ENCODE data around the gene TMEM9. TPM values are rescaled to one million over a fixed set of nuclear protein-coding genes. Genes with fewer than 3 reads are reported as not detected.

Gene TMEM9
- total and polyA plus RNA-seq, 10 of the 15 experiments (the other 5 are each of a cell fraction or from before 2014, with no cell fraction given), result 7.2 to 46.1 (median 17.3) TPM

DNA sequence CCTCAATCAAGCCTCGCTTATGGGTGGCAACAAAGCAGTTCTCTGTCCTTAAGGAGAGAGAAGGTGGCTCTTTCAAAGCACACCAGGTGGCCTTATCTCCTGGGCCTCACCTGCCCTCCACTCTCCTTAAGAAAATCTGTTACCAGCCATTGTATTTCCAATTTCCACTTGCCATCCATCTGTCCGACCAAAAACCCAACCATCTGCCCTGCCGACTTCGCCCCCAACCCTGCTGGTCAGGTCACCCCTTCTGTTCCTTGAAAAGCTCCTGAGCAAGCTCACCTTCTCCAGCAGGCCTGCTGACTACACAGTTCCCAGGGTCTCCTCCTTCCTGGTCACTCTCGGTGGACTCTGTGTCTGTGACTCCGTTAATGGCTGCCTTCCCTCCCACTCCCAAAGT lies 35.7 kb upstream of the TMEM9 start (continued):
- TF ChIP-seq ETV6 (conservative IDR thresholded peaks at IDR 0.05 in 1 of 2, IDR thresholded peaks at IDR 0.05 in 1 of 2; ENCODE audit: borderline replicate concordance in 1 of 2, low read depth in 1 of 2) (no peak), SKIL (IDR thresholded peaks at IDR 0.05; ENCODE audit: low read depth, poor library complexity, severe bottlenecking) (no peak)

- ATAC-seq (no peak), FAIRE-seq (no peak), DNase-seq (ENCODE audit: low read depth, low spot score) (no peak)
- intact Hi-C loops (cut with micrococcal nuclease; ENCODE audit: unreplicated experiment) (no loop called here), in situ Hi-C loops (cut with MboI) (no loop called here)
- BruUV-seq (replicated peaks), result no TSS peak
- H3K4me1 ChIP-seq (ENCODE audit: control insufficient read depth, insufficient read depth, low read length), result no peaks in the 10 kb centered on the region
- H3K9ac ChIP-seq (ENCODE audit: control insufficient read depth, insufficient read depth, low read length), result no peak overlapping the region
- no peaks in the 10 kb centered on the region for H3K9me3 ChIP-seq (replicated peaks; ENCODE audit: control insufficient read depth, insufficient read depth, low read length)
- ChIA-PET CTCF (no interaction called here), SMC1A (ENCODE audit: uncharacterized antibody, unreplicated experiment) (no interaction called here), RAD21 (ENCODE audit: unreplicated experiment) (no interaction called here), POLR2A (no interaction called here)
- H3K4me3 ChIP-seq, result no peak overlapping the region
- peaks cover 0 to 7% of the 10 kb centered on the region in 2 experiments for H3K27me3 ChIP-seq (replicated peaks in 1 of 2; ENCODE audit: control insufficient read depth in 2 of 2, insufficient read depth in 2 of 2, low read length in 1 of 2)
- 0% methylated on average over 2 of the region's 2 CpGs for WGBS (ENCODE audit: insufficient coverage, insufficient replicate concordance, low lambda C conversion rate, missing lambda C conversion rate)
- no peak overlapping the region for H2AFZ ChIP-seq (ENCODE audit: control insufficient read depth, low read depth, low read length)
- H3K27ac ChIP-seq (ENCODE audit: control insufficient read depth, insufficient read depth), result no peak overlapping the region
- H3K79me2 ChIP-seq (ENCODE audit: control insufficient read depth, insufficient read depth, low read length), result no peaks in the 10 kb centered on the region
- H4K20me1 ChIP-seq (ENCODE audit: control insufficient read depth, insufficient read depth), result no peaks in the 10 kb centered on the region
- TF ChIP-seq IKZF1 (conservative IDR thresholded peaks at IDR 0.05), result no peak
- H3K4me2 ChIP-seq (ENCODE audit: control insufficient read depth, insufficient read depth), result no peak overlapping the region
- no peaks in the 10 kb centered on the region for H3K36me3 ChIP-seq (ENCODE audit: control insufficient read depth in 2 of 2, insufficient read depth in 2 of 2, low read length in 1 of 2)
Measured at GRCh38 chr1:201189085-201189484, 34.8 kb upstream of the TMEM9 start.

- Histone ChIP-seq H3K36me3 (ENCODE audit: control insufficient read depth in 2 of 2, insufficient read depth in 2 of 2, low read length in 1 of 2) (no peaks in the 10 kb centered on the region), H2AFZ (ENCODE audit: control insufficient read depth, low read depth, low read length) (no peak overlapping the region), H3K27ac (ENCODE audit: control insufficient read depth, insufficient read depth) (no peak overlapping the region), H3K9ac (ENCODE audit: control insufficient read depth, insufficient read depth, low read length) (no peak overlapping the region), H3K4me1 (ENCODE audit: control insufficient read depth, insufficient read depth, low read length) (no peaks in the 10 kb centered on the region), H3K4me2 (ENCODE audit: control insufficient read depth, insufficient read depth) (no peak overlapping the region), H3K79me2 (ENCODE audit: control insufficient read depth, insufficient read depth, low read length) (no peaks in the 10 kb centered on the region), H3K4me3 (no peak overlapping the region), H3K9me3 (replicated peaks; ENCODE audit: control insufficient read depth, insufficient read depth, low read length) (no peaks in the 10 kb centered on the region), H3K27me3 (replicated peaks in 1 of 2; ENCODE audit: control insufficient read depth in 2 of 2, insufficient read depth in 2 of 2, low read length in 1 of 2) (peaks cover 0 to 8% of the 10 kb centered on the region in 2 experiments), H4K20me1 (ENCODE audit: control insufficient read depth, insufficient read depth) (no peaks in the 10 kb centered on the region)
- in situ Hi-C loops (cut with MboI) (no loop called here), intact Hi-C loops (cut with micrococcal nuclease; ENCODE audit: unreplicated experiment) (no loop called here)
- BruUV-seq (replicated peaks), result no TSS peak
- WGBS (ENCODE audit: insufficient coverage, insufficient replicate concordance, low lambda C conversion rate, missing lambda C conversion rate), result 26% methylated on average over 3 of the region's 3 CpGs
- DNase-seq (ENCODE audit: low read depth, low spot score), result no peak
- RAD21 ChIA-PET (ENCODE audit: unreplicated experiment), result no interaction called here
- SMC1A ChIA-PET (ENCODE audit: uncharacterized antibody, unreplicated experiment), result no interaction called here
- no peak for ATAC-seq
- CTCF ChIA-PET, result interaction anchor here (1.0 kb wide), 1 partner anchor 37 kb away, joined by 4 read pairs; no protein-coding TSS in a partner anchor
- no peak for FAIRE-seq
- POLR2A ChIA-PET, result no interaction called here
- no peak for TF ChIP-seq ZNF207 (IDR thresholded peaks at IDR 0.05; ENCODE audit: borderline replicate concordance)
- TF ChIP-seq NFIC (IDR thresholded peaks at IDR 0.05; ENCODE audit: low read depth, low read length), result no peak
- TF ChIP-seq MTA2 (IDR thresholded peaks at IDR 0.05; ENCODE audit: low read depth), result no peak
- TF ChIP-seq EZH2 (IDR thresholded peaks at IDR 0.05; ENCODE audit: borderline replicate concordance, control insufficient read depth, low read depth, low read length), result no peak
- no peak for TF ChIP-seq TARDBP (IDR thresholded peaks at IDR 0.05; ENCODE audit: borderline replicate concordance)
- no peak for TF ChIP-seq RELA (IDR thresholded peaks at IDR 0.05; ENCODE audit: borderline replicate concordance, partially characterized antibody)
- no peak for TF ChIP-seq MYB (IDR thresholded peaks at IDR 0.05; ENCODE audit: borderline replicate concordance, low read depth, low read length)
- TF ChIP-seq, protein P1, sequence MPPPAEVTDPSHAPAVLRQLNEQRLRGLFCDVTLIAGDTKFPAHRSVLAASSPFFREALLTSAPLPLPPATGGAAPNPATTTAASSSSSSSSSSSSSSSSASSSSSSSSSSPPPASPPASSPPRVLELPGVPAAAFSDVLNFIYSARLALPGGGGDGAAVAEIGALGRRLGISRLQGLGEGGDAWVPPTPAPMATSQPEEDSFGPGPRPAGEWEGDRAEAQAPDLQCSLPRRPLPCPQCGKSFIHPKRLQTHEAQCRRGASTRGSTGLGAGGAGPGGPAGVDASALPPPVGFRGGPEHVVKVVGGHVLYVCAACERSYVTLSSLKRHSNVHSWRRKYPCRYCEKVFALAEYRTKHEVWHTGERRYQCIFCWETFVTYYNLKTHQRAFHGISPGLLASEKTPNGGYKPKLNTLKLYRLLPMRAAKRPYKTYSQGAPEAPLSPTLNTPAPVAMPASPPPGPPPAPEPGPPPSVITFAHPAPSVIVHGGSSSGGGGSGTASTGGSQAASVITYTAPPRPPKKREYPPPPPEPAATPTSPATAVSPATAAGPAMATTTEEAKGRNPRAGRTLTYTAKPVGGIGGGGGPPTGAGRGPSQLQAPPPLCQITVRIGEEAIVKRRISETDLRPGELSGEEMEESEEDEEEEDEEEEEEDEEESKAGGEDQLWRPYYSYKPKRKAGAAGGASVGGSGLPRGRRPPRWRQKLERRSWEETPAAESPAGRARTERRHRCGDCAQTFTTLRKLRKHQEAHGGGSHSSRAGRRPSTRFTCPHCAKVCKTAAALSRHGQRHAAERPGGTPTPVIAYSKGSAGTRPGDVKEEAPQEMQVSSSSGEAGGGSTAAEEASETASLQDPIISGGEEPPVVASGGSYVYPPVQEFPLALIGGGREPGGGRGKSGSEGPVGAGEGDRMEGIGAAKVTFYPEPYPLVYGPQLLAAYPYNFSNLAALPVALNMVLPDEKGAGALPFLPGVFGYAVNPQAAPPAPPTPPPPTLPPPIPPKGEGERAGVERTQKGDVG (CRISPR knock-in tag; IDR thresholded peaks at IDR 0.05), result no peak
Measured at GRCh38 chr1:201186192-201186591, 31.9 kb upstream of the TMEM9 start.

All from GM12878 (cell line).